Thoracic aorta (tissue), 2 donors: ENCODE results near the gene ATP4B. TPM values are rescaled to one million over a fixed set of nuclear protein-coding genes. Genes with fewer than 3 reads are reported as not detected.
"Not testable (repeated sequence)": the region's sequence is repeated elsewhere in the genome, so short reads cannot be mapped to it uniquely, and the experiment has no call there.

Experiments
- ATAC-seq: fragments of 150-250 bp; one replicate; pipeline ENCODE4 v1.8.0; 2017; ENCODE audit warnings: low read depth; ENCODE audit not compliant: insufficient number of reproducible peaks, low FRiP score
- DNase-seq: peaks from one replicate; pipeline ENCODE4 v3.0.0-alpha.2; 2020; ENCODE audit warnings: low spot score
- H3K27ac ChIP-seq, 2 donors: fragments of 200-600 bp; sonication (generic); 1 replicate in 1 of 2; 2 replicates in 1 of 2; pipeline ENCODE4 v1.5.1; 2016; ENCODE audit warnings: mild to moderate bottlenecking in 2 of 2, moderate library complexity in 2 of 2
- H3K27me3 ChIP-seq: fragments of 200-600 bp; sonication (generic); replicated peaks from 2 replicates; pipeline ENCODE4 v1.6.0; 2016; ENCODE audit warnings: mild to moderate bottlenecking; ENCODE audit not compliant: insufficient read depth
- H3K36me3 ChIP-seq: fragments of 200-600 bp; sonication (generic); one replicate; pipeline ENCODE4 v1.5.1; 2016
- H3K4me1 ChIP-seq, 2 donors: fragments of 200-600 bp; sonication (generic); 1 replicate in 1 of 2; 2 replicates in 1 of 2; pipeline versions ENCODE4 v1.5.1 to v1.6.0; 2016; ENCODE audit warnings: low read depth in 2 of 2, mild to moderate bottlenecking in 1 of 2; ENCODE audit not compliant: control insufficient read depth in 1 of 2
- H3K4me3 ChIP-seq: fragments of 200-600 bp; sonication (generic); 2 replicates; pipeline ENCODE4 v1.5.1; 2016; ENCODE audit warnings: mild to moderate bottlenecking
- H3K9me3 ChIP-seq: fragments of 200-600 bp; sonication (generic); 2 replicates; pipeline ENCODE4 v1.5.1; 2016
- CTCF ChIP-seq: fragments of 200-600 bp; sonication (generic); IDR thresholded peaks from one replicate; pipeline ENCODE4 v1.5.1; 2019; ENCODE audit warnings: antibody characterized with exemption
- total RNA-seq, 2 donors: library from RNA; depleted of rRNA; stranded (reverse); fragments of >200 nt; gene quantifications; one replicate each; pipeline versions ENCODE4 v1.1.0 to v1.2.3, GENCODE V29; 2016

The ATP4B gene
- total RNA-seq, 2 donors from 2014 or later, result 0.85 TPM; not detected in 1

GRCh38 chr13:113625965-113626721, 31.9 kb downstream of the ATP4B start:
- Histone ChIP-seq H3K4me3 (no peak overlapping the region), H3K27me3 (no peaks in the 10 kb centered on the region), H3K27ac (no peak overlapping the region), H3K36me3 (no peaks in the 10 kb centered on the region), H3K9me3 (no peaks in the 10 kb centered on the region), H3K4me1 (peaks cover 0 to 4% of the 10 kb centered on the region in 2 donors)
- ATAC-seq (no peak), DNase-seq (no peak)
- TF ChIP-seq CTCF, result no peak

GRCh38 chr13:113624640-113625304, 33.2 kb downstream of the ATP4B start:
- not testable (repeated sequence) for H3K36me3 ChIP-seq, H3K27ac ChIP-seq, H3K4me1 ChIP-seq, H3K9me3 ChIP-seq, ATAC-seq, H3K4me3 ChIP-seq, H3K27me3 ChIP-seq, DNase-seq

GRCh38 chr13:113624235-113624587, 33.8 kb downstream of the ATP4B start:
- Histone ChIP-seq H3K4me3 (no peak overlapping the region), H3K27me3 (no peaks in the 10 kb centered on the region), H3K36me3 (no peaks in the 10 kb centered on the region), H3K4me1 (peaks cover 0 to 4% of the 10 kb centered on the region in 2 donors), H3K27ac (no peak overlapping the region), H3K9me3 (no peaks in the 10 kb centered on the region)
- ATAC-seq, result no peak
- DNase-seq, result no peak
- TF ChIP-seq CTCF, result no peak

- no peak overlapping the region for H3K27ac ChIP-seq
- no peak overlapping the region for H3K4me3 ChIP-seq
- H3K9me3 ChIP-seq, result no peaks in the 10 kb centered on the region
- no peaks in the 10 kb centered on the region for H3K36me3 ChIP-seq
- H3K27me3 ChIP-seq, result no peaks in the 10 kb centered on the region
- no peak for TF ChIP-seq CTCF
- ATAC-seq, result no peak
- H3K4me1 ChIP-seq, result peaks cover 0 to 4% of the 10 kb centered on the region in 2 donors
- no peak for DNase-seq
These were observed 34.3 kb downstream of the ATP4B start for GRCh38 chr13:113623491-113624234.

GRCh38 chr13:113622791-113623490, 35.1 kb downstream of the ATP4B start:
- Histone ChIP-seq H3K27ac (no peak overlapping the region), H3K27me3 (no peaks in the 10 kb centered on the region), H3K4me3 (no peak overlapping the region), H3K9me3 (no peaks in the 10 kb centered on the region), H3K36me3 (no peaks in the 10 kb centered on the region), H3K4me1 (peaks cover 0 to 4% of the 10 kb centered on the region in 2 donors)
- no peak for DNase-seq
- ATAC-seq, result no peak
- no peak for TF ChIP-seq CTCF

- H3K4me1 ChIP-seq, ATAC-seq, H3K27ac ChIP-seq, H3K36me3 ChIP-seq, H3K9me3 ChIP-seq, H3K27me3 ChIP-seq, H3K4me3 ChIP-seq, DNase-seq: not testable (repeated sequence)
These were observed 35.9 kb downstream of the ATP4B start for GRCh38 chr13:113621986-113622550.
